HCT116 (cell line): ENCODE data around the gene SSH2. TPM values are rescaled to one million over a fixed set of nuclear protein-coding genes. Genes with fewer than 3 reads are reported as not detected.

Experiments used
- ATAC-seq: fragments of 200-7000 bp; cut with Tn5 transposase; 2 replicates; pipeline ENCODE4 v1.9.1; 2020; ENCODE audit warnings: mild to moderate bottlenecking, moderate library complexity
- BruUV-seq: library from RNA; stranded (reverse); fragments of 400-500 nt; replicated peaks from 2 replicates; lab custom pipeline; 2021; lab: Mats Ljungman, UMichigan
- CTCF ChIA-PET: fragments of 300-600 bp; sonication (Branson Sonifier 250); formaldehyde crosslinking; loops from one replicate; lab custom pipeline; 2021; ENCODE audit warnings: antibody characterized with exemption; lab: Charles Lee
- POLR2A ChIA-PET: fragments of 300-600, 350-600 bp; sonication (Branson Sonifier 250); formaldehyde crosslinking; loops from one replicate; lab custom pipeline; 2021; ENCODE audit warnings: antibody characterized with exemption; lab: Charles Lee
- RAD21 ChIA-PET, 2 experiments: fragments of 300-600 bp; sonication (Branson Sonifier 250); formaldehyde crosslinking; loops; one replicate each; lab custom pipeline; 2023; ENCODE audit warnings: low total read pairs in 2 of 2; ENCODE audit not compliant: uncharacterized antibody in 2 of 2, unreplicated experiment in 2 of 2, low non-redundant PET in 1 of 2; lab: Charles Lee
- DNase-seq: peaks from one replicate; pipeline ENCODE4 v3.0.0-alpha.2; 2010; ENCODE audit warnings: low read depth, low spot score
- H2AFZ ChIP-seq: fragments of 200-600 bp; shearing (Covaris generic), sonication (generic); 2 replicates; pipeline ENCODE4 v1.6.1; 2017; ENCODE audit warnings: low read depth, mixed run types, mixed read lengths, antibody characterized with exemption, low read length; ENCODE audit not compliant: poor library complexity, severe bottlenecking
- H3K27ac ChIP-seq: 2 replicates; pipeline ENCODE4 v1.5.1; 2012; ENCODE audit warnings: low read depth, low read length
- H3K27me3 ChIP-seq: fragments of 200-600 bp; sonication (generic); 2 replicates; pipeline ENCODE4 v1.6.1; 2016; ENCODE audit warnings: mixed run types, low read length, mixed read lengths; ENCODE audit not compliant: insufficient read depth
- H3K36me3 ChIP-seq, 2 experiments: fragments of 200-500 bp in 1 of 2; fragments of 200-600 bp in 1 of 2; sonication (Bioruptor generic) in 1 of 2; sonication (generic) in 1 of 2; 2 replicates each; pipeline versions ENCODE4 v1.5.1 to v1.6.1; 2014 to 2016; ENCODE audit warnings: low read length in 2 of 2, inconsistent platforms in 1 of 2, mixed read lengths in 1 of 2, mixed run types in 1 of 2; ENCODE audit not compliant: insufficient read depth in 2 of 2, control insufficient read depth in 1 of 2
- H3K4me1 ChIP-seq, 2 experiments: fragments of 200-600 bp in 1 of 2; sonication (generic) in 1 of 2; 2 replicates each; pipeline versions ENCODE4 v1.5.1 to v1.6.1; 2012 to 2017; ENCODE audit warnings: low read length in 2 of 2, inconsistent platforms in 1 of 2, mild to moderate bottlenecking in 1 of 2, mixed read lengths in 1 of 2, mixed run types in 1 of 2, moderate library complexity in 1 of 2; ENCODE audit not compliant: insufficient read depth in 2 of 2, control insufficient read depth in 1 of 2
- H3K4me2 ChIP-seq: fragments of 200-600 bp; sonication (generic); 2 replicates; pipeline ENCODE4 v1.6.1; 2017; ENCODE audit warnings: mixed run types, low read length, mixed read lengths
- H3K4me3 ChIP-seq, 2 experiments: fragments of 200-600 bp in 1 of 2; sonication (generic) in 1 of 2; replicated peaks in 1 of 2; 2 replicates each; pipeline ENCODE4 v1.5.1; 2011 to 2016; ENCODE audit warnings: low read length in 2 of 2, control low read depth in 1 of 2, low read depth in 1 of 2, mild to moderate bottlenecking in 1 of 2, mixed read lengths in 1 of 2, mixed run types in 1 of 2
- H3K79me2 ChIP-seq: fragments of 200-600 bp; sonication (generic); 2 replicates; pipeline ENCODE4 v1.6.1; 2017; ENCODE audit warnings: mild to moderate bottlenecking, mixed run types, low read length, moderate library complexity, mixed read lengths; ENCODE audit not compliant: insufficient read depth
- H3K9ac ChIP-seq: fragments of 200-600 bp; sonication (generic); 2 replicates; pipeline ENCODE4 v1.6.1; 2016; ENCODE audit warnings: low read length, mixed read lengths
- H3K9me2 ChIP-seq: fragments of 200-600 bp; sonication (generic), shearing (Covaris generic); 2 replicates; pipeline ENCODE4 v1.6.1; 2017; ENCODE audit warnings: mixed run types, mild to moderate bottlenecking, moderate library complexity; ENCODE audit not compliant: insufficient read depth
- H3K9me3 ChIP-seq, 2 experiments: fragments of 200-500 bp in 1 of 2; fragments of 200-600 bp in 1 of 2; sonication (Bioruptor generic) in 1 of 2; sonication (generic) in 1 of 2; 2 replicates each; pipeline ENCODE4 v1.6.1; 2014 to 2017; ENCODE audit warnings: low read length in 2 of 2, mixed read lengths in 2 of 2, inconsistent platforms in 1 of 2, low read depth in 1 of 2, mild to moderate bottlenecking in 1 of 2, mixed run types in 1 of 2, moderate library complexity in 1 of 2; ENCODE audit not compliant: control insufficient read depth in 1 of 2, insufficient read depth in 1 of 2
- H4K20me1 ChIP-seq: fragments of 200-600 bp; sonication (generic), shearing (Covaris generic); 2 replicates; pipeline ENCODE4 v1.6.1; 2017; ENCODE audit warnings: mixed run types, mild to moderate bottlenecking, moderate library complexity; ENCODE audit not compliant: insufficient read depth
- CEBPB ChIP-seq: IDR thresholded peaks from 2 replicates; pipeline ENCODE4 v1.6.1; 2012; ENCODE audit warnings: low read depth
- JUND ChIP-seq: IDR thresholded peaks from 2 replicates; pipeline ENCODE4 v1.6.1; 2012
- POLR2AphosphoS5 ChIP-seq: IDR thresholded peaks from 2 replicates; pipeline ENCODE4 v1.6.1; 2011; ENCODE audit warnings: mild to moderate bottlenecking, low read depth, low read length, moderate library complexity
- RAD21 ChIP-seq: IDR thresholded peaks from 2 replicates; pipeline ENCODE4 v1.6.1; 2012; ENCODE audit warnings: low read depth, mild to moderate bottlenecking
- SIN3A ChIP-seq: IDR thresholded peaks from 2 replicates; pipeline ENCODE4 v1.6.1; 2012; ENCODE audit warnings: low read depth
- SP1 ChIP-seq: IDR thresholded peaks from 2 replicates; pipeline ENCODE4 v1.6.1; 2012; ENCODE audit warnings: low read depth
- ZFX ChIP-seq: fragments of 450-650 bp; IDR thresholded peaks from 2 replicates; pipeline ENCODE4 v1.6.1; 2017
- intact Hi-C: fragments of 100-400 bp; cut with micrococcal nuclease; formaldehyde crosslinking; loops from 2 replicates; pipeline ENCODE4 v1.10.0; 2022
- total RNA-seq: library from RNA; stranded (reverse); gene quantifications from one replicate; pipeline ENCODE4 v1.2.1, GENCODE V29; 2021; ENCODE audit not compliant: unreplicated experiment
- TF ChIP-seq, protein P1 (sequence below): IDR thresholded peaks from 2 replicates; pipeline ENCODE4 v1.6.1; 2012; ENCODE audit warnings: low read depth

The SSH2 gene
- total RNA-seq, 1 experiment from 2014 or later, result 17.0 TPM

DNA sequence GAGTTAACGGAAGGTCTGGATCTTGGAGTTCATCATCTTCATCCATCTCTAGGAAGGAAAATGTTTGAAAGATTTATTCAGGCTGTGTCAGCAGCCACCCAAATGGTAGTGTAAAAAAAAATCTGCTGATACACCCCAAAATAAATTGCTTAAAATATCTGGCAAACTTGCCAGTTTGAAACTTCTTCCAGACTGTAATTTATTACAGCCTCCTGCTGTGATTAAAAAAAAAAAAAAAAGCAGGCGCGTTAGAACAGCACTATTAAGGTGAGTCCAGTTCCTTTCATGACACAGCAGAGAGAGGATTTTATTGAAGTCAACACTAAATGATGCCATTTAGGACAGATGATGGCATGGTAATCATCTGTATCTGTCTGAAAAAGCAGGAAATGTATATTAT, 166.8 kb downstream of the SSH2 start (continued):
- TF ChIP-seq, protein P1, sequence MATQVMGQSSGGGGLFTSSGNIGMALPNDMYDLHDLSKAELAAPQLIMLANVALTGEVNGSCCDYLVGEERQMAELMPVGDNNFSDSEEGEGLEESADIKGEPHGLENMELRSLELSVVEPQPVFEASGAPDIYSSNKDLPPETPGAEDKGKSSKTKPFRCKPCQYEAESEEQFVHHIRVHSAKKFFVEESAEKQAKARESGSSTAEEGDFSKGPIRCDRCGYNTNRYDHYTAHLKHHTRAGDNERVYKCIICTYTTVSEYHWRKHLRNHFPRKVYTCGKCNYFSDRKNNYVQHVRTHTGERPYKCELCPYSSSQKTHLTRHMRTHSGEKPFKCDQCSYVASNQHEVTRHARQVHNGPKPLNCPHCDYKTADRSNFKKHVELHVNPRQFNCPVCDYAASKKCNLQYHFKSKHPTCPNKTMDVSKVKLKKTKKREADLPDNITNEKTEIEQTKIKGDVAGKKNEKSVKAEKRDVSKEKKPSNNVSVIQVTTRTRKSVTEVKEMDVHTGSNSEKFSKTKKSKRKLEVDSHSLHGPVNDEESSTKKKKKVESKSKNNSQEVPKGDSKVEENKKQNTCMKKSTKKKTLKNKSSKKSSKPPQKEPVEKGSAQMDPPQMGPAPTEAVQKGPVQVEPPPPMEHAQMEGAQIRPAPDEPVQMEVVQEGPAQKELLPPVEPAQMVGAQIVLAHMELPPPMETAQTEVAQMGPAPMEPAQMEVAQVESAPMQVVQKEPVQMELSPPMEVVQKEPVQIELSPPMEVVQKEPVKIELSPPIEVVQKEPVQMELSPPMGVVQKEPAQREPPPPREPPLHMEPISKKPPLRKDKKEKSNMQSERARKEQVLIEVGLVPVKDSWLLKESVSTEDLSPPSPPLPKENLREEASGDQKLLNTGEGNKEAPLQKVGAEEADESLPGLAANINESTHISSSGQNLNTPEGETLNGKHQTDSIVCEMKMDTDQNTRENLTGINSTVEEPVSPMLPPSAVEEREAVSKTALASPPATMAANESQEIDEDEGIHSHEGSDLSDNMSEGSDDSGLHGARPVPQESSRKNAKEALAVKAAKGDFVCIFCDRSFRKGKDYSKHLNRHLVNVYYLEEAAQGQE, result no peak
- TF ChIP-seq, all 23 proteins: peak for 0

- no peak overlapping the region for H3K9ac ChIP-seq
- H3K4me2 ChIP-seq, result no peak overlapping the region
- BruUV-seq, result no TSS peak
- intact Hi-C loops, result no loop called here
- H3K27me3 ChIP-seq, result no peaks in the 10 kb centered on the region
- TF ChIP-seq SIN3A (no peak), ZFX (no peak), CEBPB (no peak), SP1 (no peak), RAD21 (no peak), JUND (no peak), POLR2AphosphoS5 (no peak)
- no peaks in the 10 kb centered on the region for H4K20me1 ChIP-seq
- no peak for DNase-seq
- ChIA-PET POLR2A (no interaction called here), RAD21 (no interaction called here), CTCF (no interaction called here)
- no peaks in the 10 kb centered on the region for H3K36me3 ChIP-seq
- no peak overlapping the region for H3K4me3 ChIP-seq
- no peaks in the 10 kb centered on the region for H3K4me1 ChIP-seq
- no peaks in the 10 kb centered on the region for H3K79me2 ChIP-seq
- H3K27ac ChIP-seq, result no peak overlapping the region
- no peak for ATAC-seq
- H3K9me2 ChIP-seq, result no peaks in the 10 kb centered on the region
- no peak overlapping the region for H2AFZ ChIP-seq
- no peaks in the 10 kb centered on the region for H3K9me3 ChIP-seq
These were observed 168.8 kb downstream of the SSH2 start for GRCh38 chr17:29761040-29761761.
